Keratinocyte (primary cell): ENCODE measurements around the gene GAPVD1. TPM values are rescaled to one million over a fixed set of nuclear protein-coding genes. Genes with fewer than 3 reads are reported as not detected.

Experiments
- DNase-seq: peaks from one replicate; pipeline ENCODE4 v3.0.0-alpha.2; 2011; ENCODE audit warnings: low read depth, missing footprints, low spot score
- FAIRE-seq: peaks from 2 replicates; lab custom pipeline; 2011; peaks lifted over from hg19 to GRCh38; lab: Jason Lieb, UNC
- H2AFZ ChIP-seq: 2 replicates; pipeline ENCODE4 v1.6.0; 2012; ENCODE audit warnings: low read length, control low read depth, inconsistent platforms; ENCODE audit not compliant: control insufficient read depth
- H3K27ac ChIP-seq: 2 replicates; pipeline ENCODE4 v1.5.1; 2011; ENCODE audit warnings: low read length; ENCODE audit not compliant: control insufficient read depth, insufficient read depth
- H3K27me3 ChIP-seq: 3 replicates; pipeline ENCODE4 v1.6.0; 2011; ENCODE audit warnings: low read length; ENCODE audit not compliant: control insufficient read depth, insufficient read depth; ENCODE audit errors: extremely low read depth
- H3K36me3 ChIP-seq, 2 experiments: 2 replicates in 1 of 2; 3 replicates in 1 of 2; pipeline ENCODE4 v1.5.1; 2011; ENCODE audit warnings: low read length in 2 of 2, mild to moderate bottlenecking in 1 of 2; ENCODE audit not compliant: control insufficient read depth in 2 of 2, insufficient read depth in 2 of 2; ENCODE audit errors: extremely low read depth in 1 of 2
- H3K4me1 ChIP-seq: 3 replicates; pipeline ENCODE4 v1.5.1; 2011; ENCODE audit warnings: low read length; ENCODE audit not compliant: control insufficient read depth, insufficient read depth; ENCODE audit errors: extremely low read depth
- H3K4me2 ChIP-seq: 3 replicates; pipeline ENCODE4 v1.6.0; 2011; ENCODE audit warnings: low read depth, low read length; ENCODE audit not compliant: control insufficient read depth, insufficient read depth; ENCODE audit errors: extremely low read depth
- H3K4me3 ChIP-seq, 3 experiments: fragments of 200-600 bp in 1 of 3; sonication (generic) in 1 of 3; 2 replicates in 2 of 3; 3 replicates in 1 of 3; pipeline ENCODE4 v1.5.1; 2011 to 2016; ENCODE audit warnings: low read length in 3 of 3, mild to moderate bottlenecking in 3 of 3, control low read depth in 2 of 3, inconsistent platforms in 1 of 3, low read depth in 1 of 3, mixed read lengths in 1 of 3, mixed run types in 1 of 3, moderate library complexity in 1 of 3; ENCODE audit not compliant: control insufficient read depth in 2 of 3, insufficient read depth in 2 of 3; ENCODE audit errors: extremely low read depth in 1 of 3
- H3K79me2 ChIP-seq: 2 replicates; pipeline ENCODE4 v1.6.0; 2012; ENCODE audit warnings: low read length; ENCODE audit not compliant: control insufficient read depth, insufficient read depth
- H3K9ac ChIP-seq: 3 replicates; pipeline ENCODE4 v1.6.0; 2011; ENCODE audit warnings: low read length; ENCODE audit not compliant: control insufficient read depth, insufficient read depth; ENCODE audit errors: extremely low read depth
- H3K9me1 ChIP-seq: 3 replicates; pipeline ENCODE4 v1.6.0; 2011; ENCODE audit warnings: low read length; ENCODE audit not compliant: control insufficient read depth, insufficient read depth; ENCODE audit errors: extremely low read depth
- H3K9me3 ChIP-seq: 2 replicates; pipeline ENCODE4 v1.5.1; 2012; ENCODE audit warnings: low read depth, low read length; ENCODE audit not compliant: control insufficient read depth
- H4K20me1 ChIP-seq: 3 replicates; pipeline ENCODE4 v1.6.0; 2011; ENCODE audit warnings: low read length; ENCODE audit not compliant: control insufficient read depth, insufficient read depth; ENCODE audit errors: extremely low read depth
- EZH2 ChIP-seq: IDR thresholded peaks from one replicate; pipeline ENCODE4 v1.6.1; 2012; ENCODE audit warnings: inconsistent platforms, mild to moderate bottlenecking, low read length, moderate library complexity
- dilution Hi-C: fragments of 300-500 bp; cut with MboI; formaldehyde crosslinking; loops from one replicate; pipeline ENCODE4 v1.7.0; 2020; ENCODE audit warnings: low sequenced_read_pairs; ENCODE audit not compliant: extremely low pct_ligation_motif_present
- polyA plus RNA-seq, 5 experiments: library from polyadenylated mRNA; depleted of rRNA in 3 of 5; stranded (reverse) in 3 of 5; stranded (forward) in 1 of 5; unstranded in 1 of 5; fragments of >200 nt; gene quantifications; 1 replicate in 1 of 5; 2 replicates in 3 of 5; 3 replicates in 1 of 5; pipeline versions ENCODE4 v1.2.1 to v1.2.3, GENCODE V29; 2011 to 2012; ENCODE audit warnings: missing spikeins in 2 of 5, low read depth in 1 of 5, low replicate concordance in 1 of 5
- TF ChIP-seq, protein P1 (sequence below), 3 experiments: IDR thresholded peaks in 1 of 3; conservative IDR thresholded peaks in 1 of 3; optimal IDR thresholded peaks in 1 of 3; 2 replicates in 2 of 3; 3 replicates in 1 of 3; pipeline versions ENCODE3 to v1.5.1; 2011; ENCODE audit warnings: low read length in 3 of 3, mild to moderate bottlenecking in 3 of 3, moderate library complexity in 2 of 3, control low read depth in 1 of 3, inconsistent platforms in 1 of 3; ENCODE audit not compliant: insufficient read depth in 2 of 3; ENCODE audit errors: extremely low read depth in 1 of 3

The GAPVD1 gene
- polyA plus RNA-seq, 1 donor (not counting 4 experiments of a cell fraction or from before 2014, with no cell fraction given): 23.2 TPM

DNA sequence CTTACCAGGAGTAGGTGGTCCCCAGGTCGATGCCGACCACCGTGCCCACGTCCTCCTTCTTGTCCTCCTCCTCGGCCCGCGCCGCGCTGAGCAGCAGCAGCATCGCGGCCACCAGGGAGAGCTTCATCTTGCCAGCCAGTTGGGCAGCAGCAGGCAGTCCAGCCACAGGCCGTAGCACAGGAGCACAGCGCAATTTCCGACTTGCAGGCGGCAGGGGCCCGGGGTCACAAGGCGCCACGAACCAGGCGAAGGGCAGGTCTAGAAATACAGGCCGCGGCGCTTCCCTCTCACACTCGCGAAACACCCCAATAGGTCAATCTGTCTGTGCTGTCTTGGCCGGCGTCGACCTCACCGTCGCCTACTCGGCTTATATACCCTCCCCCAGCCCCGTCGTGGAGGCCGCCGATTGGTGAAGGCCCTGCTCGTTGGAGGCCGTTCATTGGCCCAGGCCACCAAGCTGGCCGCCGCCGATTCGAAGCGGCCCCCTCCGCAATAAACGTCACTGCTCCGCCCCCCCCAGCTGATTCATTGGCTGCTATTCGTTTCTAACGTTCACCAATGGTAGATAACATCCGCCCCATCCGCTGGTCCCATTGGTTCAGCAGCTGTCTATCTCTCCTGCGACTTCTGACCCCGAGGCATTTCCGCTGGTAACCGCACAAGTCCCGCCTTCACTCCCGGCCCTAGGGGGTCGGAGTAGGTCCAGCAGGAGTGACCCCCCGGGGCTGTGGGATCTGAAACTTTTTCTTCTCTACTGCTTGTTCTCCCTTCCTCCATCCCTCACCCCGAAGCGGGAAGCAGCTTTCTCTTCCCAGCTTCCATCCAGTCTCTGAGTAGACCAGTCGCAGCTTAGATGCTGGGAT lies 20.4 kb upstream of the GAPVD1 start, which contains the start of gene HSPA5:
Gene HSPA5 (minus strand): TSS at position 344 of the 863 bp plus-strand sequence. CDS start 217 bp downstream, at position 127.
- Histone ChIP-seq H3K4me1 (peaks cover 39% of the 10 kb centered on the region), H2AFZ (peak within 1 kb of the TSS; percentile 89)
- peak; percentile 79 for FAIRE-seq

DNA sequence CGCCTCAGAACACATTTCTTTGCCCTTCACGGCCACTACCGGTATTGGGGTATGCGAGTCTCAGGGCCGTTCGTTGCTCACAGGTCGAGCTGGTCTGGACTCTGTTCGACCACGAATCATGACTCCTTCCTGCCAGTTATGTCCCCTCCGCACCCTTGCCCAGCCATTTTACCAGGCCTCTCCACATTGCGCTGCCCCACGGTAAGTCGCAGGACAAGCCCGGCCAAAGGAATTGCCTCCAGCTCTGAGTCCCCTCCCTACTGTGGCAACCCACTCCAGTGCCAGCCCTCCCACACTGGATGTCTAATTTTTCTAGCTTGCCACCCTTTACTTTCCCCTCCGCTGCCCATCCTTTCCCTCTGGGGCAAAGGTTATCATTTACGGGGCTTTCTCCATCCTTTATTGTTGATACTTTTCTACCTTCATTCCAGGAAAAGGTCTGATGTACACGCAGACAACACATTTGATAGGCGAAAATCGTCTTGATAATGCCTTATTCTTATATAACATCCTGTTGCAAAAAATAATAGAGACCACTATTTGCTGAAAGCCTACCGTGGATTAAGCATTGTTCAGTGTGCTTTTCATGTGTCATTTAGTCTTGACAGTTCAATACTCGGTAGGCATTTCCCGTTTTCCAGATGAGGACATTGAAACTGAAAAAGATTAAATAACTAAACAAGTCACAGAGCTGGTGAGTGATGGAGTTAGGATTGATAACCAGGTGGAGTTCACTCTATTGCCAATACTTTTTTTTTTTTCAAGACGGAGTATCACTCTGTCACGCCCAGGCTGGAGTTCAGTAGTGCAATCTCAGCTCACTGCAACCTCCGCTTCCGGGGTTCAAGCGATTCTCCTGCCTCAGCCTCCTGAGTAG lies 19.5 kb upstream of the GAPVD1 start:
- DNase-seq: no peak
- Histone ChIP-seq H3K79me2 (peaks cover 47% of the 10 kb centered on the region), H3K4me1 (peaks cover 36% of the 10 kb centered on the region), H3K27me3 (no peaks in the 10 kb centered on the region), H3K9me3 (no peaks in the 10 kb centered on the region), H3K36me3 (peaks cover 19 to 34% of the 10 kb centered on the region in 2 experiments), H4K20me1 (peaks cover 36% of the 10 kb centered on the region), H3K9me1 (no peaks in the 10 kb centered on the region), H3K4me2 (peak overlapping the region; percentile 100), H3K4me3 (peak overlapping the region; percentile 93 to 99 (median 99)), H2AFZ (peak overlapping the region; percentile 89), H3K9ac (peak overlapping the region; percentile 99), H3K27ac (peak overlapping the region; percentile 99)
- no peak for FAIRE-seq
- no peak for TF ChIP-seq EZH2
- TF ChIP-seq, protein P1, sequence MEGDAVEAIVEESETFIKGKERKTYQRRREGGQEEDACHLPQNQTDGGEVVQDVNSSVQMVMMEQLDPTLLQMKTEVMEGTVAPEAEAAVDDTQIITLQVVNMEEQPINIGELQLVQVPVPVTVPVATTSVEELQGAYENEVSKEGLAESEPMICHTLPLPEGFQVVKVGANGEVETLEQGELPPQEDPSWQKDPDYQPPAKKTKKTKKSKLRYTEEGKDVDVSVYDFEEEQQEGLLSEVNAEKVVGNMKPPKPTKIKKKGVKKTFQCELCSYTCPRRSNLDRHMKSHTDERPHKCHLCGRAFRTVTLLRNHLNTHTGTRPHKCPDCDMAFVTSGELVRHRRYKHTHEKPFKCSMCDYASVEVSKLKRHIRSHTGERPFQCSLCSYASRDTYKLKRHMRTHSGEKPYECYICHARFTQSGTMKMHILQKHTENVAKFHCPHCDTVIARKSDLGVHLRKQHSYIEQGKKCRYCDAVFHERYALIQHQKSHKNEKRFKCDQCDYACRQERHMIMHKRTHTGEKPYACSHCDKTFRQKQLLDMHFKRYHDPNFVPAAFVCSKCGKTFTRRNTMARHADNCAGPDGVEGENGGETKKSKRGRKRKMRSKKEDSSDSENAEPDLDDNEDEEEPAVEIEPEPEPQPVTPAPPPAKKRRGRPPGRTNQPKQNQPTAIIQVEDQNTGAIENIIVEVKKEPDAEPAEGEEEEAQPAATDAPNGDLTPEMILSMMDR (optimal IDR thresholded peaks at IDR 0.05 in 1 of 3, IDR thresholded peaks at IDR 0.05 in 1 of 3, conservative IDR thresholded peaks at IDR 0.05 in 1 of 3; ENCODE audit: extremely low read depth in 1 of 3, insufficient read depth in 2 of 3, low read length in 3 of 3): no peak
- dilution Hi-C loops: no loop called here

More for the DNA sequence above, 20.4 kb upstream of the GAPVD1 start, which contains the start of gene HSPA5:
- Histone ChIP-seq H3K4me2 (peak within 1 kb of the TSS; percentile 100), H3K27ac (peak within 1 kb of the TSS; percentile 99), H3K9me3 (no peaks in the 10 kb centered on the region), H3K79me2 (peaks cover 55% of the 10 kb centered on the region), H3K27me3 (no peaks in the 10 kb centered on the region), H3K36me3 (peaks cover 21 to 40% of the 10 kb centered on the region in 2 experiments), H3K4me3 (peak within 1 kb of the TSS; percentile 99), H4K20me1 (peaks cover 39% of the 10 kb centered on the region), H3K9ac (peak within 1 kb of the TSS; percentile 99), H3K9me1 (no peaks in the 10 kb centered on the region)
- peak; percentile 98 for DNase-seq
- dilution Hi-C loops: no loop called here
- TF ChIP-seq, protein P1 (optimal IDR thresholded peaks at IDR 0.05 in 1 of 3, IDR thresholded peaks at IDR 0.05 in 1 of 3, conservative IDR thresholded peaks at IDR 0.05 in 1 of 3; ENCODE audit: extremely low read depth in 1 of 3, insufficient read depth in 2 of 3, low read length in 3 of 3): peak in 2 of 3 experiments; percentile 10 to 13
- TF ChIP-seq EZH2: no peak
